Parathyroid adenoma (tissue), 2 donors: ENCODE data around the gene CORO2A.

Experiments
- H2AFZ ChIP-seq: fragments of 300-600 bp; sonication (generic); one replicate; pipeline ENCODE4 v1.7.0; 2017; ENCODE audit warnings: antibody characterized with exemption, mild to moderate bottlenecking
- H3K27ac ChIP-seq: fragments of 300-600 bp; sonication (generic); one replicate; pipeline ENCODE4 v1.7.0; 2017
- H3K27me3 ChIP-seq: fragments of 300-600 bp; sonication (generic); one replicate; pipeline ENCODE4 v1.7.0; 2017; ENCODE audit warnings: low read length; ENCODE audit not compliant: control insufficient read depth, insufficient read depth
- H3K36me3 ChIP-seq: fragments of 300-600 bp; sonication (generic); one replicate; pipeline ENCODE4 v1.7.0; 2017; ENCODE audit warnings: low read length; ENCODE audit not compliant: control insufficient read depth, insufficient read depth
- H3K4me1 ChIP-seq: fragments of 300-600 bp; sonication (generic); one replicate; pipeline ENCODE4 v1.7.0; 2017; ENCODE audit warnings: control low read depth
- H3K4me2 ChIP-seq: fragments of 300-600 bp; sonication (generic); one replicate; pipeline ENCODE4 v1.7.0; 2017; ENCODE audit warnings: low read length
- H3K4me3 ChIP-seq: fragments of 300-600 bp; sonication (generic); one replicate; pipeline ENCODE4 v1.7.0; 2017; ENCODE audit warnings: low read depth, low read length
- H3K79me2 ChIP-seq: fragments of 300-600 bp; sonication (generic); one replicate; pipeline ENCODE4 v1.7.0; 2017; ENCODE audit warnings: control low read depth
- H3K9ac ChIP-seq: fragments of 300-600 bp; sonication (generic); one replicate; pipeline ENCODE4 v1.7.0; 2017; ENCODE audit warnings: mild to moderate bottlenecking
- H3K9me3 ChIP-seq: fragments of 300-600 bp; sonication (generic); one replicate; pipeline ENCODE4 v1.7.0; 2017; ENCODE audit warnings: low read length; ENCODE audit not compliant: control insufficient read depth
- TF ChIP-seq, protein P1 (sequence below): fragments of 300-600 bp; sonication (generic); IDR thresholded peaks from one replicate; pipeline ENCODE4 v1.7.0; 2017; ENCODE audit warnings: antibody characterized with exemption, mild to moderate bottlenecking
- donor health status: primary hyperparathyroidism.

Gene CORO2A

DNA sequence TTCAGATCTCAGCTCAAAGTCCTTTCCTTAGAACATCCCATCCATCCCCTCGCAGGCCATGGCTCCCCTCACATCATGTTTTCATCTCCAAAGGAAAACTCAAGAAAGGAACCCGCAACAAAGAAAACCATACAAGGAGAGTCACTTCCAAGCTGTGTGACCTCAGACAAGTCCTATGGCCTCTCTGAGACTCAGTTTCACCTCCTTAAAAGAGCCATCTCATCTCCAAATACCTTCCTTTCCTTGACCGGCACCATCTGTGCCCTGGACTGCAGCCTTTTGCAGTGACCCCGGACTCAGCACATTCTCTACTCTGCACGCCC lies 10.7 kb downstream of the CORO2A start:
- H3K79me2 ChIP-seq = no peaks in the 10 kb centered on the region
- H3K36me3 ChIP-seq = no peaks in the 10 kb centered on the region
- H3K9me3 ChIP-seq = no peaks in the 10 kb centered on the region
- no peak overlapping the region for H3K4me3 ChIP-seq
- TF ChIP-seq, protein P1, sequence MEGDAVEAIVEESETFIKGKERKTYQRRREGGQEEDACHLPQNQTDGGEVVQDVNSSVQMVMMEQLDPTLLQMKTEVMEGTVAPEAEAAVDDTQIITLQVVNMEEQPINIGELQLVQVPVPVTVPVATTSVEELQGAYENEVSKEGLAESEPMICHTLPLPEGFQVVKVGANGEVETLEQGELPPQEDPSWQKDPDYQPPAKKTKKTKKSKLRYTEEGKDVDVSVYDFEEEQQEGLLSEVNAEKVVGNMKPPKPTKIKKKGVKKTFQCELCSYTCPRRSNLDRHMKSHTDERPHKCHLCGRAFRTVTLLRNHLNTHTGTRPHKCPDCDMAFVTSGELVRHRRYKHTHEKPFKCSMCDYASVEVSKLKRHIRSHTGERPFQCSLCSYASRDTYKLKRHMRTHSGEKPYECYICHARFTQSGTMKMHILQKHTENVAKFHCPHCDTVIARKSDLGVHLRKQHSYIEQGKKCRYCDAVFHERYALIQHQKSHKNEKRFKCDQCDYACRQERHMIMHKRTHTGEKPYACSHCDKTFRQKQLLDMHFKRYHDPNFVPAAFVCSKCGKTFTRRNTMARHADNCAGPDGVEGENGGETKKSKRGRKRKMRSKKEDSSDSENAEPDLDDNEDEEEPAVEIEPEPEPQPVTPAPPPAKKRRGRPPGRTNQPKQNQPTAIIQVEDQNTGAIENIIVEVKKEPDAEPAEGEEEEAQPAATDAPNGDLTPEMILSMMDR = no peak
- H3K27me3 ChIP-seq = no peaks in the 10 kb centered on the region
- no peak overlapping the region for H3K9ac ChIP-seq
- no peak overlapping the region for H3K27ac ChIP-seq
- H2AFZ ChIP-seq = no peak overlapping the region
- H3K4me1 ChIP-seq = no peaks in the 10 kb centered on the region
- H3K4me2 ChIP-seq = no peak overlapping the region

- H3K4me1 ChIP-seq = no peaks in the 10 kb centered on the region
- no peaks in the 10 kb centered on the region for H3K36me3 ChIP-seq
- H3K79me2 ChIP-seq = no peaks in the 10 kb centered on the region
- no peak overlapping the region for H3K9ac ChIP-seq
- H3K27me3 ChIP-seq = no peaks in the 10 kb centered on the region
- H3K4me3 ChIP-seq = no peak overlapping the region
- H3K27ac ChIP-seq = no peak overlapping the region
- no peak overlapping the region for H2AFZ ChIP-seq
- TF ChIP-seq, protein P1 = no peak
- H3K4me2 ChIP-seq = no peak overlapping the region
- H3K9me3 ChIP-seq = no peaks in the 10 kb centered on the region
These were observed 11.4 kb downstream of the CORO2A start for GRCh38 chr9:98180996-98181395.

GRCh38 chr9:98178874-98179850 lies 13.3 kb downstream of the CORO2A start:
- H3K4me1 ChIP-seq = no peaks in the 10 kb centered on the region
- H3K36me3 ChIP-seq = no peaks in the 10 kb centered on the region
- H3K27me3 ChIP-seq = no peaks in the 10 kb centered on the region
- no peak overlapping the region for H2AFZ ChIP-seq
- no peak overlapping the region for H3K27ac ChIP-seq
- no peaks in the 10 kb centered on the region for H3K79me2 ChIP-seq
- no peak overlapping the region for H3K4me3 ChIP-seq
- H3K9me3 ChIP-seq = no peaks in the 10 kb centered on the region
- no peak overlapping the region for H3K9ac ChIP-seq
- H3K4me2 ChIP-seq = no peak overlapping the region
- TF ChIP-seq, protein P1 = no peak

GRCh38 chr9:98176391-98177259 lies 15.8 kb downstream of the CORO2A start:
- Histone ChIP-seq H3K27ac (no peak overlapping the region), H2AFZ (no peak overlapping the region), H3K9ac (no peak overlapping the region), H3K79me2 (no peaks in the 10 kb centered on the region), H3K4me2 (no peak overlapping the region), H3K27me3 (no peaks in the 10 kb centered on the region), H3K9me3 (no peaks in the 10 kb centered on the region), H3K4me1 (peaks cover 5% of the 10 kb centered on the region), H3K4me3 (no peak overlapping the region), H3K36me3 (no peaks in the 10 kb centered on the region)
- TF ChIP-seq, protein P1 = no peak
